NCI-H82 treated with DMSO at 0.1 percent for 48 hours (cell line): ENCODE data around the gene C16orf78.

Experiments
- DNase-seq: peaks from one replicate; lab custom pipeline; 2025; ENCODE audit not compliant: unreplicated experiment; lab: John Stamatoyannopoulos, UW

Gene C16orf78

GRCh38 chr16:49373504-49373903 is at the start of gene C16orf78:
C16orf78 (plus strand) TSS chr16:49373804; CDS start chr16:49373940, 136 bp downstream.
- no peak for DNase-seq

GRCh38 chr16:49324703-49325102 is 48.9 kb upstream of the C16orf78 start:
- DNase-seq: no peak

- DNase-seq: no peak
Observed at GRCh38 chr16:49327466-49327865, 46.1 kb upstream of the C16orf78 start.

- DNase-seq: no peak
Observed at GRCh38 chr16:49328325-49328724, 45.3 kb upstream of the C16orf78 start.

- no peak for DNase-seq
Observed at GRCh38 chr16:49330562-49331201, 42.9 kb upstream of the C16orf78 start.

GRCh38 chr16:49332589-49333258 is 40.9 kb upstream of the C16orf78 start:
- DNase-seq: no peak

DNA sequence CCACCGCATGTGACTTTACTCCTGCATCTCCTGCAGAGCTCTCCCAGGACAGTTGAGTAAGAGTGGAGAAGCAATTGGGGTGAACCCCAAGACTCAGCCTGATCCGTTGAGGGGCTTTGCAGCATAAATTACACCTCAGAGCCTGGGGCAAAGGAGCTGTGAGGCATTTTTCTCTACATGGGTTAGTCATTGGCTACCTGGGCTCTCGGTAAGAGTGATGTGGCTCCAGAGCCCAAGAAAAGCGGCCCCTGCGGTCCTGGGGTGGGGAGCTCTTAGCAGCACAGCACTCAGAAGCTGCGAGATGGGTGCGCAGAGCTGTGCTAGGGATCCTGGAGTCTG is 40.4 kb upstream of the C16orf78 start:
- no peak for DNase-seq

- no peak for DNase-seq
Observed at GRCh38 chr16:49335828-49336227, 37.8 kb upstream of the C16orf78 start.

- DNase-seq: no peak
Observed at GRCh38 chr16:49336581-49336980, 37.0 kb upstream of the C16orf78 start.

DNA sequence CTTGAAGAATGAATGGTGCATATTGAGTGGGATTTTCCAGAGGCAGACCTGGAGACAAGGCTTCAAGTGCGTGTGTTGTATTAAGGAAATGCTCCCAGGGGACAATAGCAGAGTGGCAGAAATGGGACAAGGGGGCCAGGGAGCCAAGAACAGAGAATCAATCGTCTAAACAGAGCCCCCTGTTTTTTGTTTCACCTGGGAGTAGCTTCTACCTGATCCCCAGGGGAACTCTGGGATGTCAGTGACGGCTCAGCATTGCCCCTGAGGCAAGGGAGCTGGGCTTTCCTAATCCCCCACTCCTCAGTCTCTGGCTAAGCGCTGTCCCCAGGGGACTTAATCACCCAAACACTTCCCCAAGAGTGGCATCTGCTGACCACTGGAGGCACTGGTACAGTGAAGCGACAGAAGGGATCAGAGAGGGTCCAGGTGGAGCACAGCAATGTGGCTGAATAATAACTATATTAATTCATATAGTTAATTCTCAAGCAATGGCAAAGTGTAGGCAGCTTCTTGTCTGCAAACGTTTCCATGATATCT is 35.7 kb upstream of the C16orf78 start:
- DNase-seq: peak; percentile 44

DNA sequence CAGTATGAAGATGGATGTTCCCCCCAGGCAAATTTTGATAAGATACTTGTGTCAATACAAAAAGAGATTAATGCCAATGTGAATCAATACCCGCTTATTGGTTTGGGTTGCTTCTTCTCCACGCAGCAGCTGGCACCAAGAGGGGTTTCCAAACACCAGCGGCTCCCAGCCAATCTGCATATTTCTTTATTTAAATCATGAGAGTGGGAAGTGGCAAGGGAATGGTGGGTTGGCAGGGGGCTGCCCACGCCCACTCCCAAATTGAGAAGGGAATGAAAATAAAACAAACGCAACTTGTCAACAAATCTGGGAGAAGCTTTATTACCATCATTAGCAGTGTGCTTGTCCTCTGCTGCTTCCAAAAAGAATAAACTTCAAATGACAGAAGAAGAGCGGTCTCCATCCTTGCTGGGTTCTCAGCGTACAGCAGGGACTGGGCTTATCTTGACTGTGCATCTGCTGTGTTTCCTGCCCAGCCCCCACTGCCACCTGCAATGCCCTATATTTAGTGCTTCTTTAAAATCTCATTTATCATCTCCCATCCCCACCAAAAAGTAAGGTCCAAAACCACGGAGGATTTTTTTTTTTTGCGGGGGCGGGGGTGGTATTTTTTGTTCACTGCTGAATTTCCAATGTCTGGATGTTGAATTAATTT is 34.9 kb upstream of the C16orf78 start:
- DNase-seq: no peak

GRCh38 chr16:49340466-49340865 is 33.1 kb upstream of the C16orf78 start:
- no peak for DNase-seq

- no peak for DNase-seq
Observed at GRCh38 chr16:49341706-49342105, 31.9 kb upstream of the C16orf78 start.

- no peak for DNase-seq
Observed at GRCh38 chr16:49342336-49343265, 31.0 kb upstream of the C16orf78 start.

DNA sequence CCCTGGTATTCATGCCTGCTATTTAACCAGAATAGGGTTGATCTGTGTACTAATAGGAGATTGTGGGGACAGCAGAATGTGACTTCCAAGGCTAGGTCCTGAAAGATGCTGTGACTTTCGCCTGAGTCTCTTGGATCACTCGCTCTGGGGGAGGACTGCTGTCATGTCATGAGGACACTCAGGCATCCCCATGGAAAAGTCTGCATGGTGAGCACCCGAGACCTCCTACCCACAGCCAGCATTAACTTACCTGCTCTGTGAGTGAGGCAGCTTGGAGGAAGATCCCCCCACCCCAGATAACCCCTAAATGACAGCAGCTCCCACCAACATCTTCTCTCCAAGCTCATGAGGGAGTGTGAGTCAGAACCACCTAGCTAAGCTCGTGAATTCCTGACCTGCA is 30.3 kb upstream of the C16orf78 start:
- no peak for DNase-seq

GRCh38 chr16:49344401-49344800 is 29.2 kb upstream of the C16orf78 start:
- DNase-seq: no peak

DNA sequence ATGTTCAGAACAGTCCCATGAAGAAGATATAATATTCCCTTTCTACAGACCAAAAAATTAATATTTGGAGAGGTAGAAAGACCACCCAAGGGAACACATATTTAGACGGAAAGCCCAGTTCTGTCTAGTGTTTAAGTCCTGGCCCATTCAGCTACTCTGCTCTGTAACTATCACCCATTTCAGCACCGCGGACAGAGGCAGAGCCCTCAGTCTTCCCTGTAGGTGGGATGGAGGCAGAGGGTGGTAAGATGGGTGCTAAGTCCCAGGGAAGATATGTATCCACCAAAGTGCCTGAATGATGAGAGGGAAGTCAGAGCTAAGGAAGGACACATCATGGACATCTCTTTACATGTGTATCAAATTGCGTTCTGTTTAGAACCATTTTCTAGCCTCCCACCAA is 27.8 kb upstream of the C16orf78 start:
- DNase-seq: no peak

DNA sequence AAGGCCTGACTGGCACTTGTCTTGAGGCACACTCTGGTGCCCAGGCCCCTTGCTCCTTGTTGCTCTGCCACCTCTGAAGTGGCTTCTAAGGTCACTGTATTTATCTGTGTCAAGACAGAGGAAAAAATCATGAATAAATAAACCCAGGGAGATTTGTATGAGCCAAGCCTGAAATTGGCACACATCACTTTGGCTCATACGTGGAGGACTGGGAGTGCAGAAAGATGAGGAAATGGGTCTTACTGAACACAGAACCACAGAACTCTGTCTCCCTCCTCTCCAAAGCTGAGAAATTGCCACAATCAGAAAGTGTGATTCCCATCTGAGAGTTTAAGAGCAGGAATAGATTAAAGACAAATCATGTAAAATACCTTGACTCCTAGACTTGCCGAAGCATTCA is 27.1 kb upstream of the C16orf78 start:
- no peak for DNase-seq

DNA sequence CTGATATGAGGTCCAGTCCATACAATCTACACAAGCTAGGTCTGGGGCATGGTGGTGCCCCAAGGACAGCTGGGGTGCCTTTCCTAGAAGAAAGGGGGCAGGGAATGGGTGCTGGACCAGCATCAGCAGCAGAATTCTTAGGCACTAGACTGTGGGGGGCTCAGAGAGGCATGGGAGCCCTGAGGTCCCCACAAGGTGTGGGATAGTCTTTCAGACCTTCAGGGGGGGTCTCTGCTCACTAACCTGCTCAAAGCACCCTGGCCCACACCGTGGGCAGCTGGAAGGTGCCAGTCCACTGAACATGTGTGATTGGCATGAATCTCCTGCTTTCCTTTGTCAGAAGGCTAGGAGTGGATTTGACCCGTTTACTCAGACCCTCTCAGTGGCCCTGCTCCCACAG is 26.1 kb upstream of the C16orf78 start:
- no peak for DNase-seq

DNA sequence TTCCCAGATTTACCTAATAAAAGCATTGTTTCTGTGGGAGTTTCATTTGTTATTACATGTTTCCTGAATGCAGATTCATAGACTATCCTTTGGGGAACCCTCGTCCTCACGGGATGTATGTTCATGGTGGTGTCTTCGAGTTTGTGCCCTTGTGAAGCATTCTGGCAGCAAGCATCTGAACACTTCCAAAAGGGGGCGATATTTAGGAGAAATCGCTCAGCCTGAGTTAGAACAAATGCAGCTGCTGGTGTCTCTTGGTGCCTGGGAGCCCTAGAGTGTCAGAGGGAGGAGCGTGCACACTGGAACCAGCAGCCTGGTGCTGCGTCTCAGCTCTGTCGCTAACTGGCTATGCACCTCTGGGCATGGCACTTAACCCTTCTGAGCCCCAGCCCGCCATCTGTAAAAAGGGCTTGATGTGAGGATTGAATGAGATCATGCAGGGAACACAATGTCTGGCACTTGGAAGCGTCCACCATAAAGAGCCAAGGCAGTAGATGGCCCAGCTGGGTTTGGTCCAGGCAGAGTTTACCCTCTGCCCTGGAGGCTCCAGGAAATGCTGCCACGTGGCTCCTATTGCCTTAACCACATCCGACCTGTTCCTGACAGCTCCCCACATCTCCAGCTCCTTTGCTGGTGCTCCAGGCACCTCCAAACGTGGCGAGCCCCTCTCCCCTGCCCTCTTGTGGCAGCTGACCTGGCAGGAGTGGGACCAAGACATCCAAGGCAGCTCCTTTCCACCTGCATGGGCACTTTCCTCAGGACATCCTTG is 25.0 kb upstream of the C16orf78 start:
- no peak for DNase-seq
